IMR-90 (cell line): Measurements from ENCODE around the gene SLC25A22. TPM values are rescaled to one million over a fixed set of nuclear protein-coding genes. Genes with fewer than 3 reads are reported as not detected.

Experiments used
- ATAC-seq: fragments of 200-7000 bp; cut with Tn5 transposase; 2 replicates; pipeline ENCODE4 v1.9.1; 2020; ENCODE audit warnings: low read depth, mild to moderate bottlenecking, moderate library complexity
- BruUV-seq: library from RNA; stranded (reverse); fragments of 400-500 nt; replicated peaks from 2 replicates; lab custom pipeline; 2021; lab: Mats Ljungman, UMichigan
- CTCF ChIA-PET: fragments of 300-600 bp; formaldehyde crosslinking; extraction: SDS; loops from one replicate; lab custom pipeline; 2021; ENCODE audit warnings: antibody characterized with exemption; lab: Yijun Ruan, JAX
- POLR2A ChIA-PET: fragments of 300-600 bp; sonication (Branson Sonifier 250); formaldehyde crosslinking; loops from one replicate; lab custom pipeline; 2022; ENCODE audit warnings: antibody characterized with exemption; ENCODE audit not compliant: unreplicated experiment; lab: Charles Lee
- DNase-seq: peaks from one replicate; pipeline ENCODE4 v3.0.0; 2013
- H2AFZ ChIP-seq: replicated peaks from 2 replicates; pipeline ENCODE3; 2013; ENCODE audit warnings: low read length, mild to moderate bottlenecking; ENCODE audit not compliant: poor library complexity
- H2AK5ac ChIP-seq: 2 replicates; pipeline ENCODE4 v1.6.1; 2013; ENCODE audit warnings: low read depth, low read length, inconsistent platforms
- H2AK9ac ChIP-seq: replicated peaks from 2 replicates; pipeline ENCODE3; 2013; ENCODE audit warnings: mild to moderate bottlenecking, low read depth, low read length, moderate library complexity; ENCODE audit not compliant: poor library complexity
- H2BK120ac ChIP-seq: 2 replicates; pipeline ENCODE4 v1.6.1; 2013; ENCODE audit warnings: low read depth, low read length, inconsistent platforms
- H2BK15ac ChIP-seq: 3 replicates; pipeline ENCODE4 v1.6.1; 2013; ENCODE audit warnings: low read depth, low read length, inconsistent platforms
- H2BK20ac ChIP-seq: 2 replicates; pipeline ENCODE4 v1.6.1; 2013; ENCODE audit warnings: low read depth, mild to moderate bottlenecking, inconsistent platforms, low read length, moderate library complexity
- H2BK5ac ChIP-seq: 2 replicates; pipeline ENCODE4 v1.6.1; 2013; ENCODE audit warnings: mild to moderate bottlenecking, low read depth, low read length, inconsistent platforms; ENCODE audit not compliant: poor library complexity, severe bottlenecking
- H3K14ac ChIP-seq: replicated peaks from 2 replicates; pipeline ENCODE4 v1.6.1; 2013; ENCODE audit warnings: low read depth, low read length, inconsistent platforms
- H3K18ac ChIP-seq: 2 replicates; pipeline ENCODE4 v1.6.1; 2013; ENCODE audit warnings: low read depth, low read length, control low read depth
- H3K23ac ChIP-seq: 2 replicates; pipeline ENCODE4 v1.6.1; 2013; ENCODE audit warnings: low read depth, low read length, inconsistent platforms
- H3K27ac ChIP-seq: 2 replicates; pipeline ENCODE4 v1.5.1; 2013; ENCODE audit warnings: mild to moderate bottlenecking, control low read depth, low read length; ENCODE audit not compliant: insufficient read depth
- H3K27me3 ChIP-seq: 2 replicates; pipeline ENCODE4 v1.6.1; 2013; ENCODE audit warnings: low read length; ENCODE audit not compliant: control insufficient read depth, insufficient read depth
- H3K36me3 ChIP-seq: 2 replicates; pipeline ENCODE4 v1.6.1; 2013; ENCODE audit warnings: low read length, mixed read lengths; ENCODE audit not compliant: control insufficient read depth, insufficient read depth
- H3K4ac ChIP-seq: 2 replicates; pipeline ENCODE4 v1.6.1; 2013; ENCODE audit warnings: low read depth, low read length, inconsistent platforms
- H3K4me1 ChIP-seq: 2 replicates; pipeline ENCODE4 v1.6.1; 2013; ENCODE audit warnings: low read length, mixed read lengths; ENCODE audit not compliant: control insufficient read depth, insufficient read depth
- H3K4me2 ChIP-seq: 2 replicates; pipeline ENCODE4 v1.6.1; 2013; ENCODE audit warnings: low read depth, mild to moderate bottlenecking, control low read depth, low read length, moderate library complexity
- H3K4me3 ChIP-seq: 2 replicates; pipeline ENCODE4 v1.5.1; 2013; ENCODE audit warnings: low read depth, mild to moderate bottlenecking, control low read depth, low read length, moderate library complexity; ENCODE audit not compliant: insufficient read depth
- H3K56ac ChIP-seq: 2 replicates; pipeline ENCODE4 v1.6.1; 2013; ENCODE audit warnings: low read length, inconsistent platforms; ENCODE audit not compliant: insufficient read depth; ENCODE audit errors: extremely low read depth
- H3K79me1 ChIP-seq, 2 experiments: 2 replicates each; pipeline ENCODE4 v1.6.1; 2013; ENCODE audit warnings: low read length in 2 of 2, inconsistent platforms in 1 of 2, low read depth in 1 of 2
- H3K9ac ChIP-seq: 2 replicates; pipeline ENCODE4 v1.6.1; 2013; ENCODE audit warnings: low read depth, low read length, control low read depth
- H3K9me1 ChIP-seq: 2 replicates; pipeline ENCODE4 v1.6.1; 2013; ENCODE audit warnings: low read length, inconsistent platforms; ENCODE audit not compliant: insufficient read depth
- H3K9me3 ChIP-seq: 2 replicates; pipeline ENCODE4 v1.6.1; 2013; ENCODE audit warnings: low read length; ENCODE audit not compliant: control insufficient read depth, insufficient read depth
- H4K20me1 ChIP-seq: 2 replicates; pipeline ENCODE4 v1.6.1; 2013; ENCODE audit warnings: low read length, inconsistent platforms; ENCODE audit not compliant: insufficient read depth
- H4K5ac ChIP-seq: 2 replicates; pipeline ENCODE4 v1.6.1; 2013; ENCODE audit warnings: mild to moderate bottlenecking, low read depth, low read length, control low read depth
- H4K8ac ChIP-seq, 2 experiments: 2 replicates each; pipeline ENCODE4 v1.6.1; 2013; ENCODE audit warnings: low read depth in 2 of 2, low read length in 2 of 2, control low read depth in 1 of 2, inconsistent platforms in 1 of 2
- H4K91ac ChIP-seq: 2 replicates; pipeline ENCODE4 v1.6.1; 2013; ENCODE audit warnings: low read depth, low read length, inconsistent platforms; ENCODE audit not compliant: insufficient read depth
- POLR2A ChIP-seq: IDR thresholded peaks from 2 replicates; pipeline ENCODE4 v1.6.1; 2012; ENCODE audit warnings: mild to moderate bottlenecking, low read depth, low read length
- RFX5 ChIP-seq: IDR thresholded peaks from 2 replicates; pipeline ENCODE4 v1.8.0; 2012; ENCODE audit warnings: low read depth, mild to moderate bottlenecking, low read length, moderate library complexity
- WGBS, 2 experiments: methylation state at CpG; one replicate each; pipeline versions ENCODE4 v1.1.5 to v1.1.7; 2013; ENCODE audit warnings: missing lambda C conversion rate in 2 of 2; ENCODE audit not compliant: insufficient read length in 1 of 2; ENCODE audit errors: extremely low coverage in 2 of 2; 5-methylcytosine and 5-hydroxymethylcytosine counted together
- dilution Hi-C: fragments of 300-500 bp; cut with HindIII; formaldehyde crosslinking; loops from one replicate; pipeline ENCODE4 v1.14.3; 2018; ENCODE audit warnings: low sequenced_read_pairs; ENCODE audit not compliant: unreplicated experiment
- in situ Hi-C: fragments of 300-500 bp; cut with MboI; formaldehyde crosslinking; loops from 3 replicates; pipeline ENCODE4 v1.14.3; 2019; ENCODE audit warnings: low sequenced_read_pairs, inconsistent platforms, mixed read lengths
- intact Hi-C: fragments of 100-400 bp; cut with micrococcal nuclease; formaldehyde crosslinking; loops from 2 replicates; pipeline ENCODE4 v1.10.0; 2022
- polyA plus RNA-seq, 3 experiments: library from polyadenylated mRNA; depleted of rRNA; stranded (reverse); fragments of >200 nt; gene quantifications; 2 replicates each; pipeline ENCODE4 v1.2.3, GENCODE V29; 2012; ENCODE audit warnings: low replicate concordance in 1 of 3
- total RNA-seq: library from RNA; depleted of rRNA; stranded (reverse); fragments of >200 nt; gene quantifications from 2 replicates; pipeline ENCODE4 v1.2.3, GENCODE V29; 2012

Gene SLC25A22
- total and polyA plus RNA-seq, 2 of the 4 experiments (the other 2 are of a cell fraction): 8.2 to 41.3 TPM

- no peak overlapping the region for H3K23ac ChIP-seq
- no peak overlapping the region for H3K14ac ChIP-seq
- H2BK15ac ChIP-seq: no peak overlapping the region
- no peak for ATAC-seq
- no peak overlapping the region for H3K9ac ChIP-seq
- peaks cover 19 to 74% of the 10 kb centered on the region in 2 experiments; a peak in 3 of 4 replicates for H3K79me1 ChIP-seq
- POLR2A ChIA-PET: interaction anchor here (1.8 kb wide), 1 partner anchor 18 kb away, joined by 5 read pairs; the partner anchor contains the start of gene PNPLA2
- in situ Hi-C loops: no loop called here
- DNase-seq: no peak
- no peaks in the 10 kb centered on the region for H3K9me3 ChIP-seq
- H2AFZ ChIP-seq: no peak overlapping the region
- peaks cover 87% of the 10 kb centered on the region for H4K20me1 ChIP-seq
- H2BK5ac ChIP-seq: no peak overlapping the region
- H3K4me3 ChIP-seq: no peak overlapping the region
- no peak overlapping the region for H2BK20ac ChIP-seq
- no peak overlapping the region for H4K5ac ChIP-seq
- dilution Hi-C loops: no loop called here
- intact Hi-C loops: no loop called here
- no peak overlapping the region for H3K4me2 ChIP-seq
- H2AK9ac ChIP-seq: peak overlapping the region; percentile 82
- H3K4ac ChIP-seq: no peak overlapping the region
- H3K18ac ChIP-seq: no peak overlapping the region
- no peak overlapping the region for H3K56ac ChIP-seq
- H3K4me1 ChIP-seq: peaks cover 25% of the 10 kb centered on the region
- WGBS, 2 experiments: 91% methylated on average over 6 of the region's 22 CpGs; no CpG with 5 or more reads in 1 of the 2 experiments
- peak overlapping the region in 1 of 2 experiments; percentile 17; a peak in 1 of 4 replicates for H4K8ac ChIP-seq
- no peaks in the 10 kb centered on the region for H3K27me3 ChIP-seq
- no TSS peak for BruUV-seq
- H3K36me3 ChIP-seq: peaks cover 52% of the 10 kb centered on the region
- no peak overlapping the region for H3K27ac ChIP-seq
- H4K91ac ChIP-seq: no peak overlapping the region
- CTCF ChIA-PET: interaction anchor here (0.7 kb wide), 1 partner anchor 9 kb away, joined by 3 read pairs; no protein-coding TSS in a partner anchor
- H2BK120ac ChIP-seq: no peak overlapping the region
- H2AK5ac ChIP-seq: no peak overlapping the region
- peak; percentile 26; the same call in 1 of the 2 replicates for TF ChIP-seq POLR2A
- TF ChIP-seq RFX5: no peak
- peaks cover 24% of the 10 kb centered on the region for H3K9me1 ChIP-seq
Measured at GRCh38 chr11:837189-837989, 39.3 kb upstream of the SLC25A22 start.
